ENCODE measurements around the gene PTGES3.

Gene PTGES3

GRCh38 chr12:56695327-56696101, 7.4 kb upstream of the PTGES3 start:
- no peak overlapping the region for H3K4me3 ChIP-seq (ENCODE audit: low read length)
- H3K4me1 ChIP-seq (ENCODE audit: control insufficient read depth, insufficient read depth, low read length), result no peaks in the 10 kb centered on the region
- H3K27me3 ChIP-seq (ENCODE audit: control insufficient read depth, insufficient read depth, low read length), result no peaks in the 10 kb centered on the region
- H3K9ac ChIP-seq (ENCODE audit: low read length), result no peak overlapping the region
- no peaks in the 10 kb centered on the region for H3K36me3 ChIP-seq (ENCODE audit: control insufficient read depth, insufficient read depth, low read length)
- no peaks in the 10 kb centered on the region for H3K9me3 ChIP-seq (ENCODE audit: control insufficient read depth, low read length)

DNA sequence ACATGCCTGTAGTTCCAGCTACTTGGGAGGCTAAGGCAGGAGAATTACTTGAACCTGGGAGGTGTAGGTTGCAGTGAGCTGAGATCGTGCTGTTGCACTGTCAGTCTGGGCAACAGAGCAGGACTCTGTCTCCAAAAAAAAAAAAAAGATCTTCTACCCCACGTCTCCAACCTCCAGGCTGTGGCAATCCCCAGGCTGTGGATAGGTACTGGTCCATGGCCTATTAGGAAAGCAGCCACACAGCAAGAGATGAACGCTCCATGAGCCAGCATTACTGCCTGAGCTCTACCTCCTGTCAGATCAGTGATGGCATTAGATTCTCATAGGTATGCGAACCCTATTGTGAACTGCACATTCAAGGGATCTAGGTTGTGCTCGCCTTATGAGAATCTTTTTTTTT, 6.1 kb upstream of the PTGES3 start:
- Histone ChIP-seq H3K4me1 (ENCODE audit: control insufficient read depth, insufficient read depth, low read length) (peaks cover 2% of the 10 kb centered on the region), H3K27me3 (ENCODE audit: control insufficient read depth, insufficient read depth, low read length) (no peaks in the 10 kb centered on the region), H3K9me3 (ENCODE audit: control insufficient read depth, low read length) (no peaks in the 10 kb centered on the region), H3K4me3 (ENCODE audit: low read length) (no peak overlapping the region), H3K9ac (ENCODE audit: low read length) (no peak overlapping the region), H3K36me3 (ENCODE audit: control insufficient read depth, insufficient read depth, low read length) (no peaks in the 10 kb centered on the region)

DNA sequence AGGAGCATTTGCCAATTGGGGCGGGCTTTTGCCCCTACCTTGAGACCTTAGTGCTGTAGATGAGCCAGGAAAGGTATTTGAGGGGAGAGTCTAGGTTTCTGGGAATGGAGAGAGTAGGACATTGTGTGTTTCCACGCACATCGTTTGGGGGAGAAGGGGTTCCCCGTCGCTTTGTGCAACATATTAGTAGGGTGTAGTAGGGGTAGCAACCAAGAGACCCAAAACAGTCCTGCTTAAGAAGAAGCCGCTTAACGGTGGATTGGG, 694 bp upstream of the PTGES3 start:
- no peaks in the 10 kb centered on the region for H3K36me3 ChIP-seq (ENCODE audit: control insufficient read depth, insufficient read depth, low read length)
- no peaks in the 10 kb centered on the region for H3K9me3 ChIP-seq (ENCODE audit: control insufficient read depth, low read length)
- H3K9ac ChIP-seq (ENCODE audit: low read length), result peak overlapping the region; percentile 98
- H3K27me3 ChIP-seq (ENCODE audit: control insufficient read depth, insufficient read depth, low read length), result no peaks in the 10 kb centered on the region
- peaks cover 15% of the 10 kb centered on the region for H3K4me1 ChIP-seq (ENCODE audit: control insufficient read depth, insufficient read depth, low read length)
- H3K4me3 ChIP-seq (ENCODE audit: low read length), result peak overlapping the region; percentile 97

- Histone ChIP-seq H3K4me3 (ENCODE audit: low read length) (peak overlapping the region; percentile 87), H3K9me3 (ENCODE audit: control insufficient read depth, low read length) (no peaks in the 10 kb centered on the region), H3K9ac (ENCODE audit: low read length) (peak overlapping the region; percentile 97), H3K4me1 (ENCODE audit: control insufficient read depth, insufficient read depth, low read length) (peaks cover 15% of the 10 kb centered on the region), H3K27me3 (ENCODE audit: control insufficient read depth, insufficient read depth, low read length) (no peaks in the 10 kb centered on the region), H3K36me3 (ENCODE audit: control insufficient read depth, insufficient read depth, low read length) (no peaks in the 10 kb centered on the region)
Measured at GRCh38 chr12:56687223-56688128, 608 bp downstream of the PTGES3 start.

DNA sequence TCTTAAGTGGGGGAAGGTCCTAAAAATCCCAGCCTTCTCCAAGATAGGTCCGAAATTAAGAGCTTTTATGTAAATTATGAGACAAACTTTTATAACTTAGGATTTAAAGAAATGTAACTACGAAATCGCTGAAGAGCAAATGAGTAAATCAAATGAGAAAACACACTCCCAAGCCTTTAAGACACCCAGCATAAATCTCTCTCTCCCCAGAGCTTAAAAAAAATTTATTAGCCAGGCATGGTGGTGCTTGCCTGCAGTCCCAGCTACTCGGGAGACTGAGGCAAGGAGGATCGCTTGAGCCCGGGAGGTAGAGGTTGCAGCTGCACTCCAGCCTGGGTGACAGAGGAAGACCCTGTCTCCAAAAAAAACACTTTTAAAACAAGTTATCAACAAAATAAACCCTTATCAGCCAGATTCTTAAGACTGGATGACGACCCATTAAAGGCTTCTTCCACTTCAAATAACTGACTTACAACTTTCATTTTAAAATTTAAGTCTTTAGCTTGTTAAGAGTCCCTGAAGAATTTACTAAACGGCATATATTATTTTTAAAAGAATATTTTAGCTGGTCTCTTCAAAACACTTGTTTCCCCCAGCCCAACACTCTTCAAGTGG, 3.2 kb downstream of the PTGES3 start:
- Histone ChIP-seq H3K27me3 (ENCODE audit: control insufficient read depth, insufficient read depth, low read length) (no peaks in the 10 kb centered on the region), H3K9me3 (ENCODE audit: control insufficient read depth, low read length) (no peaks in the 10 kb centered on the region), H3K9ac (ENCODE audit: low read length) (peak overlapping the region; percentile 71), H3K36me3 (ENCODE audit: control insufficient read depth, insufficient read depth, low read length) (no peaks in the 10 kb centered on the region), H3K4me3 (ENCODE audit: low read length) (no peak overlapping the region), H3K4me1 (ENCODE audit: control insufficient read depth, insufficient read depth, low read length) (peaks cover 15% of the 10 kb centered on the region)

DNA sequence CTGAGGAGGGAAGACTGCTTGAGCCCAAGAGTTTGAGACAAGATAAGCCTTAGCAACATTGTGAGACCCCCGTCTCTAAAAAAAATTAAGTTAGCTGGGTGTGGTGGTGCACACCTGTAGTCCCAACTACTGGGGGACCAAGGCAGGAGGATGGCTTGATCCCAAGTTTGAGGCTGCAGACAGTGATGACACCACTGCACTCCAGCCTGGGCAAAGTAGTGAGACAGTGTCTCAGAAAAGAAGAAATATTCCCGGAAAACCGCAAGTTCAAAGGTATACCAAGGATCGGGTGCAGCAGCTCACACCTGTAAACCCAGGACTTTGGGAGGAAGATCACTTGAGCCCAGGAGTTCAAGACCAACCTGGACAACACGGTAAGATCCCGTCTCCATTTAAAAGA, 5.8 kb downstream of the PTGES3 start:
- no peaks in the 10 kb centered on the region for H3K9me3 ChIP-seq (ENCODE audit: control insufficient read depth, low read length)
- H3K36me3 ChIP-seq (ENCODE audit: control insufficient read depth, insufficient read depth, low read length), result no peaks in the 10 kb centered on the region
- no peak overlapping the region for H3K4me3 ChIP-seq (ENCODE audit: low read length)
- H3K4me1 ChIP-seq (ENCODE audit: control insufficient read depth, insufficient read depth, low read length), result peaks cover 6% of the 10 kb centered on the region
- no peaks in the 10 kb centered on the region for H3K27me3 ChIP-seq (ENCODE audit: control insufficient read depth, insufficient read depth, low read length)
- H3K9ac ChIP-seq (ENCODE audit: low read length), result no peak overlapping the region

GRCh38 chr12:56679883-56680575, 8.1 kb downstream of the PTGES3 start:
- no peak overlapping the region for H3K9ac ChIP-seq (ENCODE audit: low read length)
- no peaks in the 10 kb centered on the region for H3K9me3 ChIP-seq (ENCODE audit: control insufficient read depth, low read length)
- H3K4me3 ChIP-seq (ENCODE audit: low read length), result no peak overlapping the region
- no peaks in the 10 kb centered on the region for H3K36me3 ChIP-seq (ENCODE audit: control insufficient read depth, insufficient read depth, low read length)
- peaks cover 6% of the 10 kb centered on the region for H3K4me1 ChIP-seq (ENCODE audit: control insufficient read depth, insufficient read depth, low read length)
- H3K27me3 ChIP-seq (ENCODE audit: control insufficient read depth, insufficient read depth, low read length), result no peaks in the 10 kb centered on the region

GRCh38 chr12:56678852-56679251, 9.2 kb downstream of the PTGES3 start:
- no peak overlapping the region for H3K4me3 ChIP-seq (ENCODE audit: low read length)
- no peaks in the 10 kb centered on the region for H3K9me3 ChIP-seq (ENCODE audit: control insufficient read depth, low read length)
- no peaks in the 10 kb centered on the region for H3K27me3 ChIP-seq (ENCODE audit: control insufficient read depth, insufficient read depth, low read length)
- no peak overlapping the region for H3K9ac ChIP-seq (ENCODE audit: low read length)
- no peaks in the 10 kb centered on the region for H3K4me1 ChIP-seq (ENCODE audit: control insufficient read depth, insufficient read depth, low read length)
- no peaks in the 10 kb centered on the region for H3K36me3 ChIP-seq (ENCODE audit: control insufficient read depth, insufficient read depth, low read length)

GRCh38 chr12:56677680-56678079, 10.4 kb downstream of the PTGES3 start:
- H3K4me1 ChIP-seq (ENCODE audit: control insufficient read depth, insufficient read depth, low read length), result no peaks in the 10 kb centered on the region
- no peak overlapping the region for H3K9ac ChIP-seq (ENCODE audit: low read length)

DNA sequence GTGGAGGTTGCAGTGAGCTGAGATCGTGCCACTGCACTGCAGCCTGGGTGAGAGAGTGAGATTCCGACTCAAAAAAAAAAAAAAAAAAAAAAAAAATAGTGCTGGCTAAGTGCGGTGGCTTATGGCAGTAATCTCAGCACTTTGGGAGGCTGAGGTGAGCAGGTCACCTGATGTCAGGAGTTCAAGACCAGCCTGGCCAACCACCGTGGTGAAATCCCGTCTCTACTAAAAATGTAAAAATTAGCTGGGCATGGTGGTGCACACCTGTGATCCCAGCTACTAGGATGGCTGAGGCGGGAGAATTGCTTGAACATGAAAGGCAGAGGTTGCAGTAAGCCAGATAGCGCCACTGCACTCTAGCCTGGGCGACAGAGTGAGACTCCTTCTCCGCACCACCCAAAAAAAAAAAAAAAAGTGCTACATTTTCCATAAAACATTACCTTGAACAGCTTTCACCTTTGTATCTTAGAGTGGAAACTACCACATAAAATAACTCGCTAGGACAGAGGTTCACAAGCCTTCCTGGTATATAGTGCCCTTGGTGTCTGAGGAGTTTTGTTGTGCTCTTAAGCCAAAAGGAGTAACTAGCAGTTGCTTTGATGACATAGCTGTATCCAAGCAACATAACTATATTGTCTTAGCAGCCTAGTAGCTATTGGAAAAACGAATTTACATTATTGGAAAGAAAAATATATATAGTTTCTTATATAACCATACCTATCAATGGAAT, 11.1 kb downstream of the PTGES3 start:
- Histone ChIP-seq H3K36me3 (ENCODE audit: control insufficient read depth, insufficient read depth, low read length) (no peaks in the 10 kb centered on the region), H3K9ac (ENCODE audit: low read length) (no peak overlapping the region), H3K9me3 (ENCODE audit: control insufficient read depth, low read length) (no peaks in the 10 kb centered on the region), H3K27me3 (ENCODE audit: control insufficient read depth, insufficient read depth, low read length) (no peaks in the 10 kb centered on the region), H3K4me3 (ENCODE audit: low read length) (no peak overlapping the region), H3K4me1 (ENCODE audit: control insufficient read depth, insufficient read depth, low read length) (no peaks in the 10 kb centered on the region)

More at GRCh38 chr12:56677680-56678079, 10.4 kb downstream of the PTGES3 start:
- Histone ChIP-seq H3K4me3 (ENCODE audit: low read length) (no peak overlapping the region), H3K9me3 (ENCODE audit: control insufficient read depth, low read length) (no peaks in the 10 kb centered on the region), H3K27me3 (ENCODE audit: control insufficient read depth, insufficient read depth, low read length) (no peaks in the 10 kb centered on the region), H3K36me3 (ENCODE audit: control insufficient read depth, insufficient read depth, low read length) (no peaks in the 10 kb centered on the region)

GRCh38 chr12:56671608-56672007, 16.5 kb downstream of the PTGES3 start:
- no peaks in the 10 kb centered on the region for H3K9me3 ChIP-seq (ENCODE audit: control insufficient read depth, low read length)
- no peak overlapping the region for H3K9ac ChIP-seq (ENCODE audit: low read length)
- no peak overlapping the region for H3K4me3 ChIP-seq (ENCODE audit: low read length)
- H3K4me1 ChIP-seq (ENCODE audit: control insufficient read depth, insufficient read depth, low read length), result no peaks in the 10 kb centered on the region
- no peaks in the 10 kb centered on the region for H3K27me3 ChIP-seq (ENCODE audit: control insufficient read depth, insufficient read depth, low read length)
- H3K36me3 ChIP-seq (ENCODE audit: control insufficient read depth, insufficient read depth, low read length), result peaks cover 8% of the 10 kb centered on the region

All from mucosa of stomach (tissue), 1 donor.